Measurements from ENCODE around the gene NAA40. TPM values are rescaled to one million over a fixed set of nuclear protein-coding genes. Genes with fewer than 3 reads are reported as not detected.

Gene NAA40
- total and polyA plus RNA-seq, 5 donors from 2014 or later = 7.4 to 18.7 (median 7.5) TPM

GRCh38 chr11:63914896-63915691 is 23.7 kb upstream of the NAA40 start:
- H3K36me3 ChIP-seq (ENCODE audit: control insufficient read depth, insufficient read depth, low read length) = no peaks in the 10 kb centered on the region
- Mint-ChIP-seq H3K27ac (no peak overlapping the region), H3K4me1 (peaks cover 0 to 22% (median 10%) of the 10 kb centered on the region in 4 donors), H3K36me3 (no peaks in the 10 kb centered on the region), H3K4me3 (peak overlapping the region in 1 of 4 donors; percentile 69), H3K9me3 (peaks cover 0 to 2% (median 0%) of the 10 kb centered on the region in 7 donors), H3K27me3 (peaks cover 20% of the 10 kb centered on the region)
- H3K4me1 ChIP-seq (ENCODE audit: control insufficient read depth, insufficient read depth, low read length, poor library complexity, severe bottlenecking) = peaks cover 33% of the 10 kb centered on the region
- H3K27me3 ChIP-seq (ENCODE audit: control insufficient read depth, insufficient read depth, low read length) = no peaks in the 10 kb centered on the region
- no peaks in the 10 kb centered on the region for H3K9me3 ChIP-seq (ENCODE audit: control insufficient read depth in 2 of 2, low read length in 2 of 2)
- no peak overlapping the region for H3K27ac ChIP-seq (ENCODE audit: insufficient read depth, low read length, poor library complexity, severe bottlenecking)
- DNase-seq (no peak), ATAC-seq (ENCODE audit: low read depth in 2 of 2) (no peak)
- H3K4me3 ChIP-seq (ENCODE audit: low read depth, low read length) = no peak overlapping the region

DNA sequence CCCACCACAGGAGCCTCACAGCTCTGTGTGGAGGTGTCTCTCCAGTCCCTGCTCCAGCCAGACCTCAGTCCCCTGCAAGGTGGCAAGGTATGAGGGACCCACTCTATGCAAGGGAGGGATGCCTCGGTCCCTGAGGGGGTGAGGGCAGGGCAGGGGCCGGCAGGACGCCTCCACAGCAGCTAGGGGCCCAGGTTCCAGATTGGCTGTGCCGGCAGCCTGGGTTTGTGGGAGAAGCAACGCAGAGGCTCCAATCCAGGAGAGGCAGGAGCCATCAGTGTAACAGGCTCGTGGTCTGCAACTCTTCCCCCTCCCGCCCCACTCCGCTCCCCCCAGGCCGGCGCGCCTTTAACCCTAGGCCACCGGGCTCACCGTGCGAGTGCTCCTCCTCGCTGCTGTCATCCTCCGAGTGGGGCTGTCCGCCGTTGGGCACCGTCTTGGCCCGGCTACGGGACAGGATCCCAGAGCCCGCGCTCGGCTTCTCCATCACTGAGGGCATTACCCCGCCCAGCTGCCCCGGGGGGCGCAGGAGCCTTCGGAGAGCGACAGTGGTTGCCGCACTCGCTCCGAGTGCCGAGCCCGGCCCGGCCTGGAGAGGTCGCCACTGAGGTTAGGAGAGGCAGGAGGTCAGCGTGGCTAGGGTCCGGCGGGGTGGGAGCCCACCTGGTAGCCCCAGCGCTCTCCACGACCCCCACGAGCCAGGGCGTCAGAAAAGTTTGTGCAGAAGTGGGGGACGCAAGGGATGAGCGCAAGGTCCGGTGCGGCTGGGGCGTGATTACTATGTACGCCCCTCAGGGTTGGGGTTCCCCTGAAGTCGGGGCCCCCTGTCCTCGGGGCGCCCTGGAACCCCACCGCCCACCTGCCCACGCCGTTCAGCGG is 22.6 kb upstream of the NAA40 start:
- H3K27ac ChIP-seq (ENCODE audit: insufficient read depth, low read length, poor library complexity, severe bottlenecking) = no peak overlapping the region
- no peaks in the 10 kb centered on the region for H3K9me3 ChIP-seq (ENCODE audit: control insufficient read depth in 2 of 2, low read length in 2 of 2)
- H3K27me3 Mint-ChIP-seq = peaks cover 20% of the 10 kb centered on the region
- peaks cover 0 to 22% (median 10%) of the 10 kb centered on the region in 4 donors for H3K4me1 Mint-ChIP-seq
- H3K36me3 ChIP-seq (ENCODE audit: control insufficient read depth, insufficient read depth, low read length) = no peaks in the 10 kb centered on the region
- H3K9me3 Mint-ChIP-seq = peaks cover 0 to 2% (median 0%) of the 10 kb centered on the region in 7 donors
- DNase-seq (no peak), ATAC-seq (ENCODE audit: low read depth in 2 of 2) (no peak)
- H3K27ac Mint-ChIP-seq = peak overlapping the region in 1 of 3 donors; percentile 14
- no peak overlapping the region for H3K4me3 ChIP-seq (ENCODE audit: low read depth, low read length)
- peaks cover 33% of the 10 kb centered on the region for H3K4me1 ChIP-seq (ENCODE audit: control insufficient read depth, insufficient read depth, low read length, poor library complexity, severe bottlenecking)
- no peaks in the 10 kb centered on the region for H3K36me3 Mint-ChIP-seq
- H3K4me3 Mint-ChIP-seq = peak overlapping the region; percentile 41 to 85 (median 80)
- H3K27me3 ChIP-seq (ENCODE audit: control insufficient read depth, insufficient read depth, low read length) = no peaks in the 10 kb centered on the region

DNA sequence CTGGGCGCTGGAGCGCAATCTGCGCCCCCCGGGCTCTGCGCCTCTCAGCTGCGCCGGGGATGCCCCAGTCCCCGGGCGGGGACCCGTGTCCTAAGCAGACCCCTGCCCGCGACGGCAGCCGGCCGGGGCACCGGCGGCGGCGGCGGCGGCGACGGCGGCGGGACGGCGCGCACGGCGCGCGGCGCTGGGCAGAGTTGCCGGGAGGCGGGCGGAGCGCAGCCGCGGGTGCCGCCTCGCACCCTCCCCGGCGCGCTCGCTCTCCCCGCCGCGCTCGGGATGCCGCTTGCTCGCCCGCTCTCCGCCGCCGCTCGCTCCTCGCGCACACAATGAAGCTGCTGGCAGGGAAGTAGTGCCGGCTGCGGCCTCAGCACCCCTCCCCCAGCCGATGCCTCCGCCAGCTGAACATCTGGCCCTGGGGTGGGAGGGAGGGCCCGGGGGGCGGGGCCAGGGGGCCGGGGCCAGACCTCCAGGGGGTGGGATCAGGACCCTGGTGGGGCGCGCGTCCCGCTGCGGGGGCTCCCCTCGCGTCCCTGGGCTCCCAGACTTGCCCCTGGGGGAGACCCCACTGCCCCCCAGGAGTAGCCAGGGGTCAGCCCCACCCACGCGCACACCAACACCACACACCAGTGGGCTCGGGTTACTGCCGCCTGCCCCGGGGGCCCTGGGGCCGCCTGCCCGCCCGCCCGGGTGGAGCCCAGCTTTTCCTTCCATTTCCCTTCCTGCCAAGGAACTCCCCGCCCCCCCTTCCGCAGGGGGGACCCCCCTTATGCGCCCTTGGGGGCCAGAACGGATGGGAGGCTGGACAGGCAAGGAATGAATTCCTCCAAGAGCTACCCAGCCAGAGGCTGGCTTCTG is 21.7 kb upstream of the NAA40 start, which contains the start of gene RCOR2:
RCOR2 (minus strand) TSS at position 328 of the 855 bp plus-strand sequence. CDS start 708 bp downstream, outside the sequence.
- H3K27me3 Mint-ChIP-seq = peaks cover 25% of the 10 kb centered on the region
- H3K27ac ChIP-seq (ENCODE audit: insufficient read depth, low read length, poor library complexity, severe bottlenecking) = no peak within 1 kb of the TSS
- peak within 1 kb of the TSS in 1 of 3 donors; percentile 14 for H3K27ac Mint-ChIP-seq

DNA sequence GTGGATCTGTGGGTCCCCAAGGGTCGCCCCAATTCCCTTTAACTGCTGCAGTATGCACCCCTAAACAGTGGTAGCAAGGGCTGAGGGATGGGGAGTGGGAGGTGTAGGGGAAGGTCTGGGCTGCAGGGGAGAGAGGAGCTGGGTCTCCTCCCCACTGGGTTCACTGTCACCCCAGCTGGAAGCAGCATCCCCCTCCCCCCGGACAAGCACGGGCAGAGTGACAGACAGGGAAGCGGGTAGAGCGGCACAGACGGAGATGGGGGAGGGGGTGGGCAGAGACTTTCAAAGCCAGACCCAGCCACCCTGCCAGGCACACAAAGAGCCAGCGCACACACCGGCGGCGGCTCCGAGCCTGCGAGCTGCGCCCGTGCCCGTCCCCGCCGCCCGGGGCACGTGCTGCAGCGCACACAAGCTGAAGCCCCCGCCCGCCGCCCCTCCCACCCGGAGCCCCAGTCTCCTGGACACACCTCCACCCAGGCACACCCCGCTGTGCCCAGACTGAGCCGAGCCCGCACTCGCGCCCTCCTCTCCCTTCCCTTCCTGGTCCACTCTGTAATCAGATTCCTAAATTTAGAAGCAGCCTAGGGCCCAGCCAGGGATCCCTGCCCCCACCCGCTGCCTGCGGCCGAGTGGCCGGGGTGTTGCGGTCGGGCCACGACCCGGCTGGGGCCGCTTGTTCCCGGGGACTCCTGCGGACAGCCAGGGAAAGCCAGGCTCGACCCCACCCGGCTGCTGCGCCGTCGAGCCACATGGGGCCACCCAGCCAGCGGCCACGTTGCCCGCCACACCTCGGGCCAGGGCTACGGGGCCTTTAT is 20.9 kb upstream of the NAA40 start:
- Mint-ChIP-seq H3K4me3 (peak overlapping the region; percentile 38 to 79 (median 59)), H3K27me3 (peaks cover 29% of the 10 kb centered on the region), H3K9me3 (peaks cover 0 to 2% (median 0%) of the 10 kb centered on the region in 7 donors), H3K4me1 (peaks cover 0 to 22% (median 7%) of the 10 kb centered on the region in 4 donors), H3K36me3 (no peaks in the 10 kb centered on the region), H3K27ac (no peak overlapping the region)
- peak in 1 of 2 donors; percentile 33 for ATAC-seq (ENCODE audit: low read depth in 2 of 2)
- Histone ChIP-seq H3K9me3 (ENCODE audit: control insufficient read depth in 2 of 2, low read length in 2 of 2) (no peaks in the 10 kb centered on the region), H3K27me3 (ENCODE audit: control insufficient read depth, insufficient read depth, low read length) (no peaks in the 10 kb centered on the region), H3K36me3 (ENCODE audit: control insufficient read depth, insufficient read depth, low read length) (no peaks in the 10 kb centered on the region), H3K27ac (ENCODE audit: insufficient read depth, low read length, poor library complexity, severe bottlenecking) (no peak overlapping the region), H3K4me1 (ENCODE audit: control insufficient read depth, insufficient read depth, low read length, poor library complexity, severe bottlenecking) (peaks cover 33% of the 10 kb centered on the region), H3K4me3 (ENCODE audit: low read depth, low read length) (peak overlapping the region; percentile 26)
- DNase-seq = peak in 2 of 3 donors; percentile 31 to 49

More for the DNA sequence above, 21.7 kb upstream of the NAA40 start, which contains the start of gene RCOR2:
- DNase-seq = peak; percentile 34 to 68 (median 44)
- H3K36me3 Mint-ChIP-seq = no peaks in the 10 kb centered on the region
- Histone ChIP-seq H3K27me3 (ENCODE audit: control insufficient read depth, insufficient read depth, low read length) (no peaks in the 10 kb centered on the region), H3K4me3 (ENCODE audit: low read depth, low read length) (peak within 1 kb of the TSS; percentile 26), H3K36me3 (ENCODE audit: control insufficient read depth, insufficient read depth, low read length) (no peaks in the 10 kb centered on the region), H3K4me1 (ENCODE audit: control insufficient read depth, insufficient read depth, low read length, poor library complexity, severe bottlenecking) (peaks cover 33% of the 10 kb centered on the region), H3K9me3 (ENCODE audit: control insufficient read depth in 2 of 2, low read length in 2 of 2) (no peaks in the 10 kb centered on the region)
- H3K9me3 Mint-ChIP-seq = peaks cover 0 to 2% (median 0%) of the 10 kb centered on the region in 7 donors
- H3K4me3 Mint-ChIP-seq = peak within 1 kb of the TSS; percentile 41 to 85 (median 81)
- H3K4me1 Mint-ChIP-seq = peaks cover 0 to 22% (median 10%) of the 10 kb centered on the region in 4 donors
- ATAC-seq (ENCODE audit: low read depth in 2 of 2) = peak; percentile 36 to 38

GRCh38 chr11:63918507-63919191 is 20.2 kb upstream of the NAA40 start:
- Histone ChIP-seq H3K4me3 (ENCODE audit: low read depth, low read length) (no peak overlapping the region), H3K4me1 (ENCODE audit: control insufficient read depth, insufficient read depth, low read length, poor library complexity, severe bottlenecking) (peaks cover 33% of the 10 kb centered on the region), H3K27ac (ENCODE audit: insufficient read depth, low read length, poor library complexity, severe bottlenecking) (peak overlapping the region; percentile 8), H3K36me3 (ENCODE audit: control insufficient read depth, insufficient read depth, low read length) (no peaks in the 10 kb centered on the region), H3K27me3 (ENCODE audit: control insufficient read depth, insufficient read depth, low read length) (no peaks in the 10 kb centered on the region), H3K9me3 (ENCODE audit: control insufficient read depth in 2 of 2, low read length in 2 of 2) (no peaks in the 10 kb centered on the region)
- H3K27me3 Mint-ChIP-seq = peaks cover 33% of the 10 kb centered on the region
- ATAC-seq (ENCODE audit: low read depth in 2 of 2) (no peak), DNase-seq (no peak)
- peaks cover 0 to 22% (median 7%) of the 10 kb centered on the region in 4 donors for H3K4me1 Mint-ChIP-seq
- no peaks in the 10 kb centered on the region for H3K36me3 Mint-ChIP-seq
- H3K9me3 Mint-ChIP-seq = peaks cover 0 to 2% (median 0%) of the 10 kb centered on the region in 7 donors
- H3K4me3 Mint-ChIP-seq = peak overlapping the region; percentile 33 to 79 (median 69)
- H3K27ac Mint-ChIP-seq = peak overlapping the region in 2 of 3 donors; percentile 29 to 42

- peaks cover 0 to 3% (median 0%) of the 10 kb centered on the region in 7 donors for H3K9me3 Mint-ChIP-seq
- Histone ChIP-seq H3K9me3 (ENCODE audit: control insufficient read depth in 2 of 2, low read length in 2 of 2) (no peaks in the 10 kb centered on the region), H3K4me3 (ENCODE audit: low read depth, low read length) (no peak overlapping the region), H3K4me1 (ENCODE audit: control insufficient read depth, insufficient read depth, low read length, poor library complexity, severe bottlenecking) (peaks cover 33% of the 10 kb centered on the region), H3K27ac (ENCODE audit: insufficient read depth, low read length, poor library complexity, severe bottlenecking) (no peak overlapping the region), H3K27me3 (ENCODE audit: control insufficient read depth, insufficient read depth, low read length) (no peaks in the 10 kb centered on the region), H3K36me3 (ENCODE audit: control insufficient read depth, insufficient read depth, low read length) (no peaks in the 10 kb centered on the region)
- no peak for DNase-seq
- peaks cover 0 to 23% (median 7%) of the 10 kb centered on the region in 4 donors for H3K4me1 Mint-ChIP-seq
- H3K36me3 Mint-ChIP-seq = no peaks in the 10 kb centered on the region
- ATAC-seq (ENCODE audit: low read depth in 2 of 2) = no peak
- peak overlapping the region in 1 of 4 donors; percentile 77 for H3K4me3 Mint-ChIP-seq
- H3K27ac Mint-ChIP-seq = peak overlapping the region in 1 of 3 donors; percentile 38
- H3K27me3 Mint-ChIP-seq = peaks cover 34% of the 10 kb centered on the region
Observed at GRCh38 chr11:63919267-63920125, 19.3 kb upstream of the NAA40 start.

Data from CD4-positive, CD25-positive, alpha-beta regulatory T cell (primary cell).